NB4 (cell line): ENCODE measurements around the gene PRDM15.

Experiments
- CTCF ChIP-seq: IDR thresholded peaks from one replicate; pipeline ENCODE4 v1.5.1; 2012; ENCODE audit warnings: low read depth, low read length
- MYC ChIP-seq: IDR thresholded peaks from 2 replicates; pipeline ENCODE4 v1.6.1; 2011; ENCODE audit warnings: low read depth, low read length
- POLR2A ChIP-seq: IDR thresholded peaks from 2 replicates; pipeline ENCODE4 v1.6.1; 2011; ENCODE audit warnings: mild to moderate bottlenecking; ENCODE audit not compliant: insufficient read length; ENCODE audit errors: extremely low read depth

GRCh38 chr21:41854426-41854995 is 24.6 kb downstream of the PRDM15 start:
- TF ChIP-seq CTCF, result no peak
- TF ChIP-seq MYC, result no peak
- no peak for TF ChIP-seq POLR2A
